ENCODE results near the gene ATP8A2.

Gene ATP8A2

GRCh38 chr13:25659091-25659795 lies 287.5 kb downstream of the ATP8A2 start:
- H3K4me1 ChIP-seq (ENCODE audit: control insufficient read depth, insufficient read depth, low read length, poor library complexity, severe bottlenecking): peaks cover 7% of the 10 kb centered on the region
- WGBS, 2 experiments (ENCODE audit: insufficient coverage in 2 of 2): 87 to 96% methylated on average over 9 to 14 of the region's 14 CpGs
- no peak overlapping the region for H3K27ac ChIP-seq (ENCODE audit: low read depth, low read length, severe bottlenecking)
- H3K4me3 ChIP-seq (ENCODE audit: extremely low read depth, insufficient read depth, low read length, poor library complexity, severe bottlenecking): no peak overlapping the region
- no peaks in the 10 kb centered on the region for H3K9me3 ChIP-seq (ENCODE audit: control insufficient read depth, low read length)
- H3K36me3 ChIP-seq (ENCODE audit: control insufficient read depth, insufficient read depth, low read length): no peaks in the 10 kb centered on the region

GRCh38 chr13:25660996-25661395 lies 289.2 kb downstream of the ATP8A2 start:
- Histone ChIP-seq H3K4me3 (ENCODE audit: extremely low read depth, insufficient read depth, low read length, poor library complexity, severe bottlenecking) (no peak overlapping the region), H3K4me1 (ENCODE audit: control insufficient read depth, insufficient read depth, low read length, poor library complexity, severe bottlenecking) (peaks cover 7% of the 10 kb centered on the region), H3K9me3 (ENCODE audit: control insufficient read depth, low read length) (no peaks in the 10 kb centered on the region), H3K36me3 (ENCODE audit: control insufficient read depth, insufficient read depth, low read length) (no peaks in the 10 kb centered on the region), H3K27ac (ENCODE audit: low read depth, low read length, severe bottlenecking) (no peak overlapping the region)
- WGBS, 2 experiments (ENCODE audit: insufficient coverage in 2 of 2): 100% methylated on average over 2 of the region's 5 CpGs; no CpG with 5 or more reads in 1 of the 2 experiments

GRCh38 chr13:25662516-25662915 lies 290.7 kb downstream of the ATP8A2 start:
- Histone ChIP-seq H3K27ac (ENCODE audit: low read depth, low read length, severe bottlenecking) (no peak overlapping the region), H3K36me3 (ENCODE audit: control insufficient read depth, insufficient read depth, low read length) (no peaks in the 10 kb centered on the region)
- WGBS, 2 experiments (ENCODE audit: insufficient coverage in 2 of 2): 78 to 82% methylated on average over 1 of the region's 1 CpG

GRCh38 chr13:25668345-25668744 lies 296.6 kb downstream of the ATP8A2 start:
- Histone ChIP-seq H3K4me1 (ENCODE audit: control insufficient read depth, insufficient read depth, low read length, poor library complexity, severe bottlenecking) (no peaks in the 10 kb centered on the region), H3K27ac (ENCODE audit: low read depth, low read length, severe bottlenecking) (no peak overlapping the region), H3K9me3 (ENCODE audit: control insufficient read depth, low read length) (peaks cover 5% of the 10 kb centered on the region), H3K4me3 (ENCODE audit: extremely low read depth, insufficient read depth, low read length, poor library complexity, severe bottlenecking) (no peak overlapping the region), H3K36me3 (ENCODE audit: control insufficient read depth, insufficient read depth, low read length) (no peaks in the 10 kb centered on the region)

More at GRCh38 chr13:25662516-25662915, 290.7 kb downstream of the ATP8A2 start:
- H3K9me3 ChIP-seq (ENCODE audit: control insufficient read depth, low read length): no peaks in the 10 kb centered on the region
- peaks cover 7% of the 10 kb centered on the region for H3K4me1 ChIP-seq (ENCODE audit: control insufficient read depth, insufficient read depth, low read length, poor library complexity, severe bottlenecking)
- H3K4me3 ChIP-seq (ENCODE audit: extremely low read depth, insufficient read depth, low read length, poor library complexity, severe bottlenecking): no peak overlapping the region

- H3K4me1 ChIP-seq (ENCODE audit: control insufficient read depth, insufficient read depth, low read length, poor library complexity, severe bottlenecking): no peaks in the 10 kb centered on the region
- H3K36me3 ChIP-seq (ENCODE audit: control insufficient read depth, insufficient read depth, low read length): no peaks in the 10 kb centered on the region
- H3K27ac ChIP-seq (ENCODE audit: low read depth, low read length, severe bottlenecking): no peak overlapping the region
- no peak overlapping the region for H3K4me3 ChIP-seq (ENCODE audit: extremely low read depth, insufficient read depth, low read length, poor library complexity, severe bottlenecking)
- WGBS, 2 experiments (ENCODE audit: insufficient coverage in 2 of 2): 100% methylated on average over 2 to 4 of the region's 5 CpGs
- H3K9me3 ChIP-seq (ENCODE audit: control insufficient read depth, low read length): peaks cover 5% of the 10 kb centered on the region
Measured at GRCh38 chr13:25673711-25674110, 301.9 kb downstream of the ATP8A2 start.

GRCh38 chr13:25674371-25674770 lies 302.6 kb downstream of the ATP8A2 start:
- Histone ChIP-seq H3K4me3 (ENCODE audit: extremely low read depth, insufficient read depth, low read length, poor library complexity, severe bottlenecking) (no peak overlapping the region), H3K9me3 (ENCODE audit: control insufficient read depth, low read length) (peaks cover under 1% of the 10 kb centered on the region), H3K36me3 (ENCODE audit: control insufficient read depth, insufficient read depth, low read length) (no peaks in the 10 kb centered on the region), H3K4me1 (ENCODE audit: control insufficient read depth, insufficient read depth, low read length, poor library complexity, severe bottlenecking) (no peaks in the 10 kb centered on the region), H3K27ac (ENCODE audit: low read depth, low read length, severe bottlenecking) (no peak overlapping the region)
- 80% methylated on average over 1 of the region's 4 CpGs; no CpG with 5 or more reads in 1 of the 2 experiments for WGBS, 2 experiments (ENCODE audit: insufficient coverage in 2 of 2)

GRCh38 chr13:25675060-25675459 lies 303.3 kb downstream of the ATP8A2 start:
- H3K4me3 ChIP-seq (ENCODE audit: extremely low read depth, insufficient read depth, low read length, poor library complexity, severe bottlenecking): no peak overlapping the region
- H3K27ac ChIP-seq (ENCODE audit: low read depth, low read length, severe bottlenecking): no peak overlapping the region
- H3K9me3 ChIP-seq (ENCODE audit: control insufficient read depth, low read length): no peaks in the 10 kb centered on the region
- 100% methylated on average over 1 of the region's 3 CpGs; no CpG with 5 or more reads in 1 of the 2 experiments for WGBS, 2 experiments (ENCODE audit: insufficient coverage in 2 of 2)
- H3K4me1 ChIP-seq (ENCODE audit: control insufficient read depth, insufficient read depth, low read length, poor library complexity, severe bottlenecking): no peaks in the 10 kb centered on the region
- no peaks in the 10 kb centered on the region for H3K36me3 ChIP-seq (ENCODE audit: control insufficient read depth, insufficient read depth, low read length)

- Histone ChIP-seq H3K9me3 (ENCODE audit: control insufficient read depth, low read length) (no peaks in the 10 kb centered on the region), H3K4me1 (ENCODE audit: control insufficient read depth, insufficient read depth, low read length, poor library complexity, severe bottlenecking) (no peaks in the 10 kb centered on the region), H3K36me3 (ENCODE audit: control insufficient read depth, insufficient read depth, low read length) (no peaks in the 10 kb centered on the region), H3K27ac (ENCODE audit: low read depth, low read length, severe bottlenecking) (no peak overlapping the region), H3K4me3 (ENCODE audit: extremely low read depth, insufficient read depth, low read length, poor library complexity, severe bottlenecking) (no peak overlapping the region)
- 85 to 88% methylated on average over 2 of the region's 2 CpGs for WGBS, 2 experiments (ENCODE audit: insufficient coverage in 2 of 2)
Measured at GRCh38 chr13:25677956-25678355, 306.2 kb downstream of the ATP8A2 start.

- no peaks in the 10 kb centered on the region for H3K9me3 ChIP-seq (ENCODE audit: control insufficient read depth, low read length)
- no peak overlapping the region for H3K27ac ChIP-seq (ENCODE audit: low read depth, low read length, severe bottlenecking)
- 80 to 89% methylated on average over 1 of the region's 2 CpGs for WGBS, 2 experiments (ENCODE audit: insufficient coverage in 2 of 2)
- H3K4me3 ChIP-seq (ENCODE audit: extremely low read depth, insufficient read depth, low read length, poor library complexity, severe bottlenecking): no peak overlapping the region
- H3K36me3 ChIP-seq (ENCODE audit: control insufficient read depth, insufficient read depth, low read length): no peaks in the 10 kb centered on the region
- H3K4me1 ChIP-seq (ENCODE audit: control insufficient read depth, insufficient read depth, low read length, poor library complexity, severe bottlenecking): no peaks in the 10 kb centered on the region
Measured at GRCh38 chr13:25678398-25678797, 306.6 kb downstream of the ATP8A2 start.

GRCh38 chr13:25679159-25679558 lies 307.4 kb downstream of the ATP8A2 start:
- H3K4me1 ChIP-seq (ENCODE audit: control insufficient read depth, insufficient read depth, low read length, poor library complexity, severe bottlenecking): no peaks in the 10 kb centered on the region
- H3K9me3 ChIP-seq (ENCODE audit: control insufficient read depth, low read length): no peaks in the 10 kb centered on the region
- WGBS, 2 experiments (ENCODE audit: insufficient coverage in 2 of 2): 88 to 100% methylated on average over 1 of the region's 2 CpGs
- no peak overlapping the region for H3K4me3 ChIP-seq (ENCODE audit: extremely low read depth, insufficient read depth, low read length, poor library complexity, severe bottlenecking)
- H3K36me3 ChIP-seq (ENCODE audit: control insufficient read depth, insufficient read depth, low read length): no peaks in the 10 kb centered on the region
- H3K27ac ChIP-seq (ENCODE audit: low read depth, low read length, severe bottlenecking): no peak overlapping the region

- H3K4me3 ChIP-seq (ENCODE audit: extremely low read depth, insufficient read depth, low read length, poor library complexity, severe bottlenecking): no peak overlapping the region
- WGBS, 2 experiments (ENCODE audit: insufficient coverage in 2 of 2): 86 to 93% methylated on average over 1 to 5 of the region's 5 CpGs
- H3K9me3 ChIP-seq (ENCODE audit: control insufficient read depth, low read length): no peaks in the 10 kb centered on the region
- no peaks in the 10 kb centered on the region for H3K4me1 ChIP-seq (ENCODE audit: control insufficient read depth, insufficient read depth, low read length, poor library complexity, severe bottlenecking)
- no peaks in the 10 kb centered on the region for H3K36me3 ChIP-seq (ENCODE audit: control insufficient read depth, insufficient read depth, low read length)
- H3K27ac ChIP-seq (ENCODE audit: low read depth, low read length, severe bottlenecking): no peak overlapping the region
Measured at GRCh38 chr13:25679936-25680335, 308.2 kb downstream of the ATP8A2 start.

Data from mesodermal cell (in vitro differentiated cells).